ENCODE results near the gene MAP1S. TPM values are rescaled to one million over a fixed set of nuclear protein-coding genes. Genes with fewer than 3 reads are reported as not detected.

Gene MAP1S, protein sequence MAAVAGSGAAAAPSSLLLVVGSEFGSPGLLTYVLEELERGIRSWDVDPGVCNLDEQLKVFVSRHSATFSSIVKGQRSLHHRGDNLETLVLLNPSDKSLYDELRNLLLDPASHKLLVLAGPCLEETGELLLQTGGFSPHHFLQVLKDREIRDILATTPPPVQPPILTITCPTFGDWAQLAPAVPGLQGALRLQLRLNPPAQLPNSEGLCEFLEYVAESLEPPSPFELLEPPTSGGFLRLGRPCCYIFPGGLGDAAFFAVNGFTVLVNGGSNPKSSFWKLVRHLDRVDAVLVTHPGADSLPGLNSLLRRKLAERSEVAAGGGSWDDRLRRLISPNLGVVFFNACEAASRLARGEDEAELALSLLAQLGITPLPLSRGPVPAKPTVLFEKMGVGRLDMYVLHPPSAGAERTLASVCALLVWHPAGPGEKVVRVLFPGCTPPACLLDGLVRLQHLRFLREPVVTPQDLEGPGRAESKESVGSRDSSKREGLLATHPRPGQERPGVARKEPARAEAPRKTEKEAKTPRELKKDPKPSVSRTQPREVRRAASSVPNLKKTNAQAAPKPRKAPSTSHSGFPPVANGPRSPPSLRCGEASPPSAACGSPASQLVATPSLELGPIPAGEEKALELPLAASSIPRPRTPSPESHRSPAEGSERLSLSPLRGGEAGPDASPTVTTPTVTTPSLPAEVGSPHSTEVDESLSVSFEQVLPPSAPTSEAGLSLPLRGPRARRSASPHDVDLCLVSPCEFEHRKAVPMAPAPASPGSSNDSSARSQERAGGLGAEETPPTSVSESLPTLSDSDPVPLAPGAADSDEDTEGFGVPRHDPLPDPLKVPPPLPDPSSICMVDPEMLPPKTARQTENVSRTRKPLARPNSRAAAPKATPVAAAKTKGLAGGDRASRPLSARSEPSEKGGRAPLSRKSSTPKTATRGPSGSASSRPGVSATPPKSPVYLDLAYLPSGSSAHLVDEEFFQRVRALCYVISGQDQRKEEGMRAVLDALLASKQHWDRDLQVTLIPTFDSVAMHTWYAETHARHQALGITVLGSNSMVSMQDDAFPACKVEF
- polyA plus RNA-seq (2013, experiment 1 of 2; ENCODE audit: insufficient read length), result 37.4 TPM
- polyA plus RNA-seq (2013, experiment 2 of 2; ENCODE audit: insufficient read length), result 38.2 TPM

DNA sequence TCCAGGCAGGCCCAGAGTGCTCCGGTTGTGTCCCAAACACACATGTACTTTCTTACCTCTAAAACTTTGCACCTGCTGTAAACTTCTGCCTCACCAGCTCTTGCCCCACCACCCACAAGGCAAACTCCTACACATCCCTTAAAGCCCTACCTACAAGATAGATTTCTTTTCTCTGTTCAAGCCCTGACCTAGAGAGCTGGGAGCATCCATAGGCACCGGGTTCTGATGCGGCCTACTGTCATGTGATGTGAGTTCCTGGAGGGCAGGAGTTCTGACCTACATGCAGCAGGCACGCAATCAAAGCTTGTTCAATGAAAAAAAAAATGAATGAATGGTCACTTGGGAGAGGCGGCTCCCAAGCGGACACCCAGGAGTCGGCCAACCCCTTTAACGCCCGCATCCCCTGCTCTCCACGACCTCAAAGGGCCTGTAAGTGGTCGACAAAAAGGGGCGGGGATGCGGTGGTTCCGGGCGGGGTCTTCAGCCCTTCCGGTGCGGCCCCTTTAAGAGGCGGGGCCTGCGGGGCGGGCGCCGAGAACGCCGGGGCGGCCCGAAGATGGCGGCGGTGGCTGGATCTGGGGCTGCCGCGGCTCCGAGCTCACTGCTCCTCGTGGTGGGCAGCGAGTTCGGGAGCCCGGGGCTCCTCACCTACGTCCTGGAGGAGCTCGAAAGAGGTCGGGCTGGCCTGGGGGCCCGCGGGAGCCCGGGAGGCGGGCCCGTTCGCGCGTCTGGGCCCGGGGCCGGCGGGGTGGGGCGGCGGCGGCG lies at the start of gene MAP1S:
MAP1S (plus strand) TSS at position 534 of the 765 bp plus-strand sequence; CDS start at position 557, 23 bp downstream.
- peak; percentile 59 for DNase-seq

GRCh38 chr19:17671906-17672305 lies 47.4 kb upstream of the MAP1S start:
- no peak for DNase-seq

- no peak for DNase-seq
Measured at GRCh38 chr19:17673937-17674799, 45.1 kb upstream of the MAP1S start.

GRCh38 chr19:17676295-17676694 lies 43.0 kb upstream of the MAP1S start:
- no peak for DNase-seq

GRCh38 chr19:17677002-17677401 lies 42.3 kb upstream of the MAP1S start:
- DNase-seq, result no peak

DNA sequence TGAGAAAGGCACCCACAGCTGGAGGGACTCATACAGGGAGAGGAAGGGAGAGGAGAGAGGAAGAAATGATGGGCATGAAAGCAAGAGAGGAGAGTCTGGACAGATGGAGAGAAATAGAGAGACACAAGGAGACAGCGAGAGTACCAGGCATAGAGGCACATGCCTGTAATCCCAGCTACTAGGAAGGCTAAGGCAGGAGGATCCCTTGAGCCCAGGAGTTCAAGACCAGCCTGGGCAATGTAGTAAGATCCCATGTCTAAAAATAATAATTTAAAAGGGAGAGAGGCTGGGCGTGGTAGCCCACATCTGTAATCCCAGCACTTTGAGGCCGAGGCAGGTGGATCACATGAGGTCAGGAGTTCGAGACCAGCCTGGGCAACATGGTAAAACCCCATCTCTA lies 40.4 kb upstream of the MAP1S start:
- DNase-seq, result no peak

DNA sequence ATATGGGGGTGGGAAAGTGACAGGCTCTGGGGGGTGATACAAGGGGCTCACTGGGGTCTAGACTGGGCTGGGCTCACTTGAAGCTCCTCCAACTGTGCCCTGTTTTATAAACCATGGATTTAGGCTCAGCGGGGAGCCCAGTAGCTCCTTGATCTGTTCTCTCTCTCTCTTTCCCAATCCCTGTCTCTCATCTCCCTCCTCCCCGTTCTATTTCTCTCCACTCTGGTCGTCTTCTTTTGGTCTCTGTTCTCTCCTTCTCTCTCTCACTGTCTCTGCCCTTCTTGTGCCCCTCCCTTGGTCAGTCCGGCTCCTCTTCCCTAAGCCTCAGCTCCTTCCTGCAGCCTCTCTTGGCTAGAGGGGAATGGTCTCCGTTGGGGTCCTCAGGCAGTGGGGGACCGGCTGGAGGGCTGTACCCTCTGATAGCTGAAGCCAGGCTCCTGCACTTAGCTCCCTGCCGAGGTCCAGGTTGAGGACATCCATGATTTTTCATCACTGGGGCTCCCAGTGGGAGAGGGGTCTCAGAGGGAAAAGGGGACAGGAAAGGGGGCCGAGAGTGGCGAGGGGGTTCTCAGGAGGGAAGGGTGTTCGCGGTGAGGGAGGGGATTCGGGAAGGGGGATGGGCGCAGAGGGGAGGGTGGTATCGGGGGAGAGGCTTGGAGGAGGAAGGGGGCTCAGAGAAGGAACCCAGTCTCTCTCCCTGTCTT lies 39.6 kb upstream of the MAP1S start:
- DNase-seq, result no peak

DNA sequence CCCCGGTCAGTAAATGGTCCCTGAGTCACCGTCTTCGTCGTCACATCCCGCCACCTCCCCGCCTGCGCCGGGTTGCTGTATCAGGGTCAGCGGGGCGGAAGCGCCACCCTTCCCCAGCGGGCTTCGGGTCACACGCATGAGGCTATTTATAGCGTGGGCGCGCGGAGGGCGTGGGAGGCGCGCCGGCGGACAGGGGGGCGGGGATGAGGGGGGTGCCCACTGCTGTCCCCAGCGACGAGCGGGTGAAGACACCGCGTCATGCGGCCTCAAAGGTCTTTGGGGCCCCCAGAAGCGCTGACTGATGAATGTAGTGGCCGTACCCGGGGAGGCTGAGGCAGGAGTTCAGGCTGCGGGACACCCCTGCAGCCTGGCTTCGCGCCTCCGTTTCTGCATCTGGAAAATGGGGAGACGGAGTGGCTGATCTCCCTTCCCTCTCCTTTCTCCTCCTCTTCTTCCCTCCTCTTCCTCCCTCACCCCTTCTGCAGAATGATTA lies 39.0 kb upstream of the MAP1S start:
- DNase-seq, result peak; percentile 28

DNA sequence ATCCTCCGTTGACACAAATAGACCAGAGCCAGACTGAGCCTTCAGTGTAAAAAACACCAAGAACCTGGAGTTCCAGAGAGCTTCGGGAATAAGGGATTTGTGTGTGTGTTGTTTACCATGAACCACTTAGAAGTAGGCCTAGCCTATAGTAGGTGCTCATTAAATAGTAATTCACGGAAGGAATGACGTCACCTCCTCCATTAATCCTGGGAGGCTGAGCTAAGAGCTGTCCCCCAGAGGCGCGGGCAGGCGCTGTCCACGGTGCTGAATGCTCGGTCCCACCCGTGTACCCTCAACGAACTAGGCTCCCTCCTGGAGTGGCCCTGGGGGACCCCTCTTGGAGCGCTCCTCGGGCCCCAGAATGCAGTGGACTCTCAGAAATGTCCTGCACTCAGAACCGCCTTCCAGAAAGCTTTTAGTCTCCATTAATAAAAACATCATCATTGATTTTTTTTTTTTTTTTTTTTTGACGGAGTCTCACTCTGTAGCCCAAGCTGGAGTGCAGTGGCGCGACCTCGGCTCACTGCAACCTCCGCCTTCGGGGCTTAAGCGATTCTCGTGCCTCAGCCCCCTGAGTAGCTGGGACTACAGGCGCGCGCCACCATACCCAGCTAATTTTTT lies 37.7 kb upstream of the MAP1S start:
- peak; percentile 31 for DNase-seq

- DNase-seq, result no peak
Measured at GRCh38 chr19:17682273-17682672, 37.0 kb upstream of the MAP1S start.

DNA sequence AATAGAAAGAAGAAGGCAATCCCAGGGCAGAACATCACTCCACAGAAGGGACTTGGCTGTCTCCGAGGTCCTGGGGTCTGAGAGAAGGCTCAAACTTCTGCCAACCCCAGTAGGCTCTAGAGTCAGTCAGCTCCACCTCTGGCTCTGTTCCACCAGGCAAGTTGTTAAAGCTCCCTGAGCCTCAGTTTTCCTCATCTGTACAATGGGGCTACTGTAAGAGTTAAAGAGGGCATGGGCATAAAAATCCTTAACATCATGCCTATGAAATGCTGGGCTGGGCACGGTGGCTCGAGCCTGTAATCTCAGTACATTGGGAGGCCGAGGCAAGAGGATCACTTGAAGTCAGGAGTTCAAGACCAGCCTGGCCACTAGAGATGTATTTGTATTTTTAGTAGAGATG lies 36.2 kb upstream of the MAP1S start:
- no peak for DNase-seq

- DNase-seq, result no peak
Measured at GRCh38 chr19:17684256-17684655, 35.0 kb upstream of the MAP1S start.

DNA sequence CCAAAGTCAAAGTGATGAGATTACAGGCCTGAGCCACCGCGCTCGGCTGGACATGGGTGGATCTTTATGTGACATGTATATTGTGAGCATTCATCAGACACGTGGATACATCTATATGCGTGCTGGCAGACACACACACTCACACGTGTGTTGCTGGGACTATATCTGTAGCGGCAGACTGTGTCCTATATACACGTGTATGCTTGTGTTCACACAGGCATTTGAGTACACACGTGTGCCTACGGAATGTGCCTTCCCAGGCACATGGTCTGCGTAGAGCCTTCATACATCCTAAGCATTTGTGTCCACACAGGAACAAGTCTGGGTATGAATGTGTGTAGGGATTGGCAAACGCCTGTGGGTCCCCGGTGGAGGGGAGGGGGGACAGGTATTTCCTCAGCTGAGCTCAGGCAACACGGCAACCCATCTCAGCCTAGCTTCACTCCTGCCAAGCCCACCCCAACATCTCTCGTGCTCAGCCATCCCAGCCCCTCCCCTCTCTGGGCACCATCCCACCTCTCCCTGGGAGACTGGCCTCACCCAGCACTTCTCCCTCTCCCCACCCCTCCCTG lies 33.7 kb upstream of the MAP1S start:
- no peak for DNase-seq

DNA sequence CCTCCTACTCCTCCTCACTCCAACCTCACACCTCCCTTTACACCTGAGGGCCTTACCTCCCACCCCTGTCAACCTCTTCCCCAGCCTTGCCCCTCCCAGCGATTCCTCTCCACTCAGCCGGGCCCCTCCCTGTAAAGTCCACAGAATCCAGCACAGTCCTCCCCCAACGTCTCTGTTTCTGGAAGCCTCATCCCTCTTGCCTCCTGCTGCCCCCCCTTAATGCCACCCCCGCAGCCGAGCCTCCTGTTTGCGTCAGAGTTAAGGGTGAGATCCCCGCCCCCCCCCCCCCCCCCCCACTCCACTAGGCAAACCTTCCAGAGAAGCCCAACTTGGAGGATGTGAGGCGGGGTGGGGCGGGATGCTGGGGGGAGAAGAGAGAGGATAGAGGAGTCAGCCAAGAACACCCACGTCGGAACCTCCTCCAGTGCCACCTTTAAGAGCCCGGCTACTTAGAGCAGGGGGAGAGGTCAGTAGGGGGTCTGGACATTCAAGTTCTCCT lies 33.2 kb upstream of the MAP1S start:
- no peak for DNase-seq

DNA sequence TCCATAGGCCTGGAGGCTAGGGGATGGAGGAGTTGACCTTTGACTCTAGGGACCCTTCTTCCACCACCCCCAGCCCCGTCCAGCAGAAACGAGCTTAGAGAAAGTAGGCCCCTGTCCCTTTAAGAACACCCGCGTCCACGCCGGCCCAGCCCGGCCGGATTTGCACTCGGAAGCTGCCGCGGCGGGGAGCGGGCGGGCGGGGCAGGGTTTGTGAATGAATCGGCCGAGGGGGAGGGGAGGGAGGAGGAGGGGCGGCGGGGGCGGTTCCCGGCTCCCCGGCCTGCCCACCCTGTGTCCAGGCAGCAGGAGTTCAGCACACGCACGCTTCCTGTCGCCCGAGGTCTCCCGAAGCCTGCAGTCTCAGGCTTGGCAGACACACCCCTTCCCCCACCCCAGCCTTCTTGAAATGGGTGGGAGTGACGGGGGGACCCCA lies 32.7 kb upstream of the MAP1S start:
- DNase-seq, result no peak

DNA sequence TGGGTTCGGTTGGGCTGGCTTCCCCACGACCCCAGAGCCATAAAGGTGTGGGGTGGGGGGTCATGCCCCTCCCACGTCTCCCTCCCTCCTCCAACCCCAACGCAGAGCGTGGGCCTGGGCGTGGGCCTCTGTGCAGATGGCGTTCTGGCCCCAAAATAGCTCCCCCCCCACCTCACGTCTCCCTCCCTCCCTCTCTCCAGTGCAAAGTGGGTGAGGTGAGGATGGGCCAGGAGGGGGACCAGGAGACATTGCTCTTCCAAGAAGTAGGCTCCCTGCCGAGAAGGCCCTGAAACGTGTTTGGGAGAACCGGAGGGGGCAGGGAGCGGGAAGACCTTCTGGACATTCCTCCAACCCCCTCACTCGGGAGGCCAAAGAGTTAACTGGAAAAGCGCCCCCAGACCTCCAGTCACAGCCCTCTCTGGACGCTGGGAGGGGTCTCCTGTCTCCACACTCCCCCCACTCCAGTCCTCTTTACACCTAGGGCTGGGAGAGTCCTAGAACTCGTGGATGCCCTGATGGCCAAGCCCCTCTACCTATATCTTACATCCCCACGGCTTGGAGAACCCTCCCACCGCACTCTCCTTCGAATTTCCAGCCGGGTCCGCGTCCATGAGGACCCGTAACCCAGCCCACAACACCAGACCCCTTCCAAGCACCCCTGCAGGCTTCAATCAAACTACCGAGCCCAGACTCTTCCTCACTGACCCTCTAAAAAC lies 32.0 kb upstream of the MAP1S start:
- DNase-seq, result no peak

DNA sequence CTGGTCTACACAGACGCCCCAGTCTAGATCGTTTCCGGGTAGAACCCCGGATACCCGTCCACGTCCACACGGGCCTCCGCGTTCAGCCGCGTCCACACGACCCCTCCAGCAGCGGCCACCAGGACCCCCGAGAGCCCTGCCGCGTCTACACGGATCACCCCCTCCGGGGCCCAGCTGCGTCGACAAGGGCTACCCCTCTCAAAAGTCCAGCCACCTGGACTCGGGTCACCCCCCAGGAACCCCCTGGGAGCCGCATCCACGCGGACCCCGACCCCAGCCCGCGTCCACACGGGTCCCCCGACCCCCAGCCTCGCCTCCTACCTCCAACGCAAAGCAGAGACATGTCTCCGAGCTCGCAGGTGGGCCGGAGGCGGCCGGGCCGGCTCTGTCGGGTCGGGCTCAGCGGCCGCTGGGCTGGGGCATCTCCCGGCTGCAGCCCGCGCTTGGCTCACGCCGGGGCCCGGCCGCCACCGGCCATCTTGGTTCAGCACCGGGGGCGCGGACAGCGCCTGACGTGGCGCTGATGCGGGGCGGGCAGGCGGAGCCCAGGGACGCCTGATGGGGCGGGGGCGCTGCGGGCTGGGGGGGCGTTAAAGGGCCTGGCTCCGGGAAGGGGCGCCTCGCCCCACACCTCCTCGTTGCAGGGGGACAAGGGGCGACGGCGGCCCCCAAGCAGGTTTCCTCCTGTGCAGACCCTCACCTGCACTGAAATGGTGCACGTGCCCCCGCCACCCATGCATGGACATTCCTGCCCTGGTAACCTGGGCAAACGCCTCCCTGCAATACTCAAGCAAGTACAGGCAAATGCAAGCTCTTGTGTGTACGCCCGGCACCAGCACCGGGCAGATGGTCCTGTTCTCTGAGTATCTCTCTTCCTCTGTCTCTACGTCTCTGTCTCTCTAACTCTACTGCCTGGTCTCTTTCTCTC lies 31.2 kb upstream of the MAP1S start, which contains the start of gene UNC13A:
UNC13A (minus strand) TSS at position 498 of the 928 bp plus-strand sequence; CDS start at position 343, 155 bp downstream.
- DNase-seq, result no peak

Data from fibroblast of skin of abdomen (primary cell).